ENCODE results near the gene STK24.

- TF ChIP-seq POLR2A (IDR thresholded peaks at IDR 0.05; ENCODE audit: low read depth, low read length), result no peak
- no peak for TF ChIP-seq CTCF (conservative IDR thresholded peaks at IDR 0.05; ENCODE audit: low read depth, low read length)
- no peak for TF ChIP-seq CEBPB (IDR thresholded peaks at IDR 0.05; ENCODE audit: low read depth, low read length)
- TF ChIP-seq MAFK (IDR thresholded peaks at IDR 0.05; ENCODE audit: low read depth, low read length), result no peak
- no peak for TF ChIP-seq RAD21 (IDR thresholded peaks at IDR 0.05; ENCODE audit: low read length)
- no peak for TF ChIP-seq MAZ (IDR thresholded peaks at IDR 0.05; ENCODE audit: borderline replicate concordance, low read depth, low read length)
- TF ChIP-seq RFX5 (IDR thresholded peaks at IDR 0.05; ENCODE audit: low read depth, low read length), result no peak
- no peak for TF ChIP-seq USF2 (IDR thresholded peaks at IDR 0.05; ENCODE audit: low read depth, low read length)
- TF ChIP-seq MXI1 (IDR thresholded peaks at IDR 0.05; ENCODE audit: borderline replicate concordance, low read depth, low read length), result no peak
- TF ChIP-seq BHLHE40 (IDR thresholded peaks at IDR 0.05; ENCODE audit: low read depth, low read length), result no peak
- TF ChIP-seq CHD1 (IDR thresholded peaks at IDR 0.05; ENCODE audit: low read depth, low read length), result no peak
- no peak for TF ChIP-seq SMC3 (IDR thresholded peaks at IDR 0.05; ENCODE audit: low read depth, low read length)
- TF ChIP-seq NFE2L2 (IDR thresholded peaks at IDR 0.05; ENCODE audit: low read depth, low read length), result no peak
Observed at GRCh38 chr13:98459171-98459681, 117.7 kb downstream of the STK24 start.
